ENCODE data around the gene SMC1B. TPM values are rescaled to one million over a fixed set of nuclear protein-coding genes. Genes with fewer than 3 reads are reported as not detected.
"Not testable (repeated sequence)": the region's sequence is repeated elsewhere in the genome, so short reads cannot be mapped to it uniquely, and the experiment has no call there.

The SMC1B gene
- total RNA-seq, 2 donors from 2014 or later: not detected

DNA sequence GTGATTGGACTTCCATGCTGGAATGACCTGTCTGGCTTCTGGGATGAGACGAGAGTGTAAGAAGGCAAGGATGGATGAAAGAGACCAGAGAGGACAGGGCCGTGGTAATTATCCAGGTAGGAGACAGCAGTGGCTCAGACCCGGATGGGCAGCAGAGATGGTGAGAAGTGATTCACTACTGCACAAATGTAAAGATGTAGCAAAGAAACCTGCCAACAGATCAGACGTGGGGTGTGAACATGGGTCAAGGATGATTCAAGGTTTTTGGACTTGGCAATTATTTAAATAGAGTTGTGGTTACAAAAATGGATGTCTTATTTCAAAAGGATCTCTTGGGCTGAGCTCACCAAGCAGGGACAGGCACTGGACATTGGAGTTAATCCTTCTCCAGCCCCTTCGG, 32.8 kb upstream of the SMC1B start:
- no peaks in the 10 kb centered on the region for H3K27me3 ChIP-seq
- no peak for DNase-seq (ENCODE audit: low spot score)
- TF ChIP-seq, protein P1, sequence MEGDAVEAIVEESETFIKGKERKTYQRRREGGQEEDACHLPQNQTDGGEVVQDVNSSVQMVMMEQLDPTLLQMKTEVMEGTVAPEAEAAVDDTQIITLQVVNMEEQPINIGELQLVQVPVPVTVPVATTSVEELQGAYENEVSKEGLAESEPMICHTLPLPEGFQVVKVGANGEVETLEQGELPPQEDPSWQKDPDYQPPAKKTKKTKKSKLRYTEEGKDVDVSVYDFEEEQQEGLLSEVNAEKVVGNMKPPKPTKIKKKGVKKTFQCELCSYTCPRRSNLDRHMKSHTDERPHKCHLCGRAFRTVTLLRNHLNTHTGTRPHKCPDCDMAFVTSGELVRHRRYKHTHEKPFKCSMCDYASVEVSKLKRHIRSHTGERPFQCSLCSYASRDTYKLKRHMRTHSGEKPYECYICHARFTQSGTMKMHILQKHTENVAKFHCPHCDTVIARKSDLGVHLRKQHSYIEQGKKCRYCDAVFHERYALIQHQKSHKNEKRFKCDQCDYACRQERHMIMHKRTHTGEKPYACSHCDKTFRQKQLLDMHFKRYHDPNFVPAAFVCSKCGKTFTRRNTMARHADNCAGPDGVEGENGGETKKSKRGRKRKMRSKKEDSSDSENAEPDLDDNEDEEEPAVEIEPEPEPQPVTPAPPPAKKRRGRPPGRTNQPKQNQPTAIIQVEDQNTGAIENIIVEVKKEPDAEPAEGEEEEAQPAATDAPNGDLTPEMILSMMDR (IDR thresholded peaks at IDR 0.05): no peak

DNA sequence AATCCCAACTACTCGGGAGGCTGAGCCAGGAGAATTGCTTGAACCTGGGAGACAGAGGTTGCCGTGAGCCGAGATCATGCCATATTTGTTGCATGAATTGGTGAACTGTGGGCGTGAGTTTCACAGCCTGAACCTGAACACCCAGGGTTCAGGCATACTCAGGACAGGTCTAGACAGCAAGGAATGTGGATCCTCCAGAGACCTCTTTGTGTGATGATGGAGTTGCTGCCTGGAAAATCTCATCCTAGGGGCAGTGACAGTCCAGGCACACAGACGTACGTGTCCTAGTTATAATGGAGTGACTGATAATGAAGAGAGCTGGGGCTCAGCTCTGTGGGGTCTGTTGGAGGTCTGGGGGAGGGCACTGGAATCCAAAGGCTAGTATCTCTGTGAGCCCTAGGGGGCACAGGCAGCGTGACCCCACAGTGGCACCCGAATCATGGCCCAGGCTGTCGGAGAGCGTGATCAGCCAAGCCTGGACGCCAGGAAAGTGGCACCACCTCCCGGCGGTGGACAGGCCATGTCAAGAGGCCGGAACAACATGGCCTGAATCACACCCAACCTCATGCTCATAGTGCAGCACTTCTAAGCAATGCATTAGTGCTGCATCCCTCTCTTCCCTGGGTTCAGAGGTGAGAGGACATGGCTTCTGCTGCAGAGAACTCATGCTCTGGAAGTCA, 31.8 kb upstream of the SMC1B start:
- Histone ChIP-seq H3K9me3 (no peaks in the 10 kb centered on the region), H3K36me3 (no peaks in the 10 kb centered on the region), H3K4me3 (no peak overlapping the region), H3K27me3 (no peaks in the 10 kb centered on the region), H3K27ac (no peak overlapping the region), H3K4me1 (no peaks in the 10 kb centered on the region)
- DNase-seq (ENCODE audit: low spot score): no peak
- TF ChIP-seq, protein P1 (IDR thresholded peaks at IDR 0.05): no peak

More for the DNA sequence above, 32.8 kb upstream of the SMC1B start:
- Histone ChIP-seq H3K27ac (no peak overlapping the region), H3K36me3 (no peaks in the 10 kb centered on the region), H3K4me3 (no peak overlapping the region), H3K4me1 (peaks cover 0 to 9% of the 10 kb centered on the region in 2 donors), H3K9me3 (no peaks in the 10 kb centered on the region)

DNA sequence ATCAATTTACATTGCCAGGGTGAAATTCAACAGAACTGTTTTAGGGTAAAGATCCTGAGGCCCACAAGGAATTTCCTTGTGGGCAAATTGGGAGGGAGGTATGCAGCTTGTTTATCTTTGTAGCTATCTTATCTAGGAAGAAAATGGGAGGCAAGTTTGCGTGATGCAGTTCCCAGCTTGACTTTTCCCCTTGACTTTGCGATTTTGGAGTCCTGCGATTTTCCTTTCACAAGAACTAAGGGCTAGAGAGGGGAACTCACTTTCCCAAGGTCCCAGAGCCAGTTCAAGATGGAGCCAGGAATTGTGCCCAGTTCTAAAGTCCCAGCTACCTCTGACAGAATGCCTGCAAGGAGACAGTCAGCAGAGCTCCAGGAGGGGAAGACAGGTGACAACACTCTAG, 30.8 kb upstream of the SMC1B start:
- TF ChIP-seq, protein P1 (IDR thresholded peaks at IDR 0.05): no peak
- Histone ChIP-seq H3K9me3 (no peaks in the 10 kb centered on the region), H3K27me3 (no peaks in the 10 kb centered on the region), H3K36me3 (no peaks in the 10 kb centered on the region), H3K4me1 (no peaks in the 10 kb centered on the region), H3K27ac (no peak overlapping the region), H3K4me3 (no peak overlapping the region)
- no peak for DNase-seq (ENCODE audit: low spot score)

DNA sequence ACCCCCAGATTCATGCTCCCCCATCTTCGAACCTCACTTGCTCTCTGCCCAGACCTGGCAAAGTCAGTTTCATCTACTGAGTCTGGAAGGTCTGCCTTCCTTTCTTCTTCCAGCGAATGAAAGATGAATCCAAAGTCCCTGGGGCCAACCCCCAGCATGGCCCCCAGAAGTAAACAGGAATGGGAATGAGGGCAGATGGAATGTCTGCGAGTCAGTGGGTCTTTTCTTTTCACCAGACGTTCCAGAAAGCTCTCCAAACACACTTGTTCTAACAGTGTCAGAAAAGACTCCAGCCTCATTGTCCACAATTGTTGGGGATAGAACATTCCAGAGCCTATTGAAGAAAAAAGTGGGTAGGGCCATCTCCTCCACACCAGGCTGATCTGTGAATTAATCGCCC, 28.7 kb upstream of the SMC1B start:
- no peak for DNase-seq (ENCODE audit: low spot score)
- Histone ChIP-seq H3K36me3 (no peaks in the 10 kb centered on the region), H3K4me1 (no peaks in the 10 kb centered on the region), H3K27ac (no peak overlapping the region), H3K27me3 (no peaks in the 10 kb centered on the region), H3K9me3 (no peaks in the 10 kb centered on the region), H3K4me3 (no peak overlapping the region)
- TF ChIP-seq, protein P1 (IDR thresholded peaks at IDR 0.05): no peak

DNA sequence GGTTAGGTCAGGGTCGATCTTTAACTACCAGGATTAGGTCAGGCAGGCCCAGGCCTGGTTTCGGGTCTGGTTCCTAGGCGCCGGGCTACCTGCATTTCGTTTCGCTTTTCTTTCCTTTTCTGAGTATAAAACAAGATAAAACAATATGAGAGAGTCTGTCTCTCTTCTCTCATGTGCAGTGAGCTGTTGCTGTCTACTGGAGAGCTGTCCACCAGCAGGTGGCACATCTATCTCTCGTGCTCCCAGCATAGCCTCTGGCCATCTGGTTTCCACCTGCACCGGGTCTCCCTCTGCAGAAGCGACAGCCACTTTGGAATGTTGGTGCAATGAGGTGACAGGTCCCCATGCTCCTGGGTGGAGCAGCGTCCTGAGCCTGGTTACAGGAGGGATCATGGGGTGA, 27.7 kb upstream of the SMC1B start:
- H3K27ac ChIP-seq: no peak overlapping the region

DNA sequence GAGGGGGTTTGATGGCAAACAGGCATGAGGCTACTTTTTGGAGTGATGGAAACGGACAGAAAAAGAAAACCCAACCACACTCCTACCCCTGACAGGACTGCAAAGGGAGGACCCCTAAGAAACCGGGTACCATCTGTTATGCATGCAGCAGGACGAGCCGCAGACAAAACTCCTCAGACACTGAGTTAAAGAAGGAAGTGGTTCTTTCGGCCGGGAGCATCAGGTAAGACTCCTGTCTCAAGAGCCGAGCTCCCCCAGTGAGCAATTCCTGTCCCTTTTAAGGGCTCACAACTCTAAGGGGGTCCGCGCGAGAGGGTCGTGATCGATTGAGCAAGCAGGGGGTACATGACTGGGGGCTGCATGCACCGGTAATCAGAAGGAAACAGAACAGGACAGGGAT, 27.3 kb upstream of the SMC1B start:
- H3K27ac ChIP-seq; DNase-seq (ENCODE audit: low spot score); H3K4me1 ChIP-seq: not testable (repeated sequence)

More for the DNA sequence above, 27.7 kb upstream of the SMC1B start:
- no peaks in the 10 kb centered on the region for H3K4me1 ChIP-seq
- no peaks in the 10 kb centered on the region for H3K9me3 ChIP-seq
- H3K36me3 ChIP-seq: no peaks in the 10 kb centered on the region
- H3K4me3 ChIP-seq: no peak overlapping the region
- TF ChIP-seq, protein P1 (IDR thresholded peaks at IDR 0.05): peak; percentile 43 to 74
- DNase-seq (ENCODE audit: low spot score): peak; percentile 77
- H3K27me3 ChIP-seq: no peaks in the 10 kb centered on the region

More for the DNA sequence above, 27.3 kb upstream of the SMC1B start:
- not testable (repeated sequence) for H3K36me3 ChIP-seq, H3K9me3 ChIP-seq, H3K4me3 ChIP-seq, H3K27me3 ChIP-seq

Measured in right atrium auricular region (tissue), 2 donors.